Colonic mucosa (tissue), 4 donors: ENCODE measurements around the gene PYGM. TPM values are rescaled to one million over a fixed set of nuclear protein-coding genes. Genes with fewer than 3 reads are reported as not detected.

Source experiments
- DNase-seq: peaks from one replicate; pipeline ENCODE4 v3.0.0-alpha.2; 2020
- H3K27ac ChIP-seq: fragments of 200-600 bp; one replicate; pipeline ENCODE4 v1.8.0; 2021
- H3K27me3 ChIP-seq: fragments of 200-600 bp; one replicate; pipeline ENCODE4 v1.8.0; 2021
- H3K36me3 ChIP-seq: fragments of 200-600 bp; one replicate; pipeline ENCODE4 v1.8.0; 2021
- H3K4me1 ChIP-seq: fragments of 200-600 bp; one replicate; pipeline ENCODE4 v1.8.0; 2021; ENCODE audit warnings: mild to moderate bottlenecking
- H3K4me3 ChIP-seq: fragments of 200-600 bp; one replicate; pipeline ENCODE4 v1.8.0; 2021
- H3K9ac ChIP-seq, 2 donors: one replicate each; pipeline ENCODE4 v1.7.0; 2013; ENCODE audit warnings: control low read depth in 2 of 2, low read depth in 2 of 2, low read length in 2 of 2
- H3K9me3 ChIP-seq: fragments of 200-600 bp; one replicate; pipeline ENCODE4 v1.8.0; 2021
- CTCF ChIP-seq: fragments of 200-600 bp; IDR thresholded peaks from one replicate; pipeline ENCODE4 v1.8.0; 2022; ENCODE audit warnings: antibody characterized with exemption, mild to moderate bottlenecking
- intact Hi-C: fragments of 100-400 bp; cut with DNase I; formaldehyde crosslinking; loops from one replicate; pipeline ENCODE4 v1.14.1; 2022
- total RNA-seq, 2 donors: library from RNA; stranded (reverse); fragmentation: NEBNext Ultra II Directional in 1 of 2; extraction: Animal tissue kit (Norgen Biotek cat#: 25700) in 1 of 2; gene quantifications; one replicate each; pipeline ENCODE4 v1.2.1, GENCODE V29; 2021
- donor health status: healthy.
- donor health status: DM: no; HTN: no; CAD: no.
- donor health status: DM: no; HTN: no; CAD: no.

The PYGM gene
- total RNA-seq, 2 donors from 2014 or later: 1.6 to 2.7 TPM

GRCh38 chr11:64752175-64752970 lies 7.4 kb downstream of the PYGM start:
- no peak overlapping the region for H3K4me3 ChIP-seq
- H3K9ac ChIP-seq: no peak overlapping the region
- H3K27me3 ChIP-seq: no peaks in the 10 kb centered on the region
- intact Hi-C loops: no loop called here
- no peaks in the 10 kb centered on the region for H3K4me1 ChIP-seq
- H3K9me3 ChIP-seq: no peaks in the 10 kb centered on the region
- no peaks in the 10 kb centered on the region for H3K36me3 ChIP-seq
- no peak for TF ChIP-seq CTCF
- no peak for DNase-seq
- no peak overlapping the region for H3K27ac ChIP-seq

GRCh38 chr11:64751580-64751979 lies 8.2 kb downstream of the PYGM start:
- no peak overlapping the region for H3K9ac ChIP-seq
- DNase-seq: no peak
- no peak overlapping the region for H3K27ac ChIP-seq
- no peaks in the 10 kb centered on the region for H3K27me3 ChIP-seq
- no peak for TF ChIP-seq CTCF
- no peaks in the 10 kb centered on the region for H3K9me3 ChIP-seq
- intact Hi-C loops: no loop called here
- H3K4me1 ChIP-seq: no peaks in the 10 kb centered on the region
- H3K4me3 ChIP-seq: no peak overlapping the region
- no peaks in the 10 kb centered on the region for H3K36me3 ChIP-seq

GRCh38 chr11:64751136-64751535 lies 8.6 kb downstream of the PYGM start:
- Histone ChIP-seq H3K4me3 (no peak overlapping the region), H3K27ac (no peak overlapping the region)
- intact Hi-C loops: no loop called here

GRCh38 chr11:64750361-64751054 lies 9.3 kb downstream of the PYGM start:
- no peak for TF ChIP-seq CTCF
- H3K27me3 ChIP-seq: peaks cover 2% of the 10 kb centered on the region
- H3K27ac ChIP-seq: no peak overlapping the region
- H3K9ac ChIP-seq: no peak overlapping the region
- no peak overlapping the region for H3K4me3 ChIP-seq
- DNase-seq: no peak
- H3K9me3 ChIP-seq: no peaks in the 10 kb centered on the region
- no peaks in the 10 kb centered on the region for H3K4me1 ChIP-seq
- intact Hi-C loops: no loop called here
- H3K36me3 ChIP-seq: no peaks in the 10 kb centered on the region

More at GRCh38 chr11:64751136-64751535, 8.6 kb downstream of the PYGM start:
- no peak for TF ChIP-seq CTCF
- Histone ChIP-seq H3K4me1 (no peaks in the 10 kb centered on the region), H3K27me3 (no peaks in the 10 kb centered on the region), H3K36me3 (no peaks in the 10 kb centered on the region), H3K9me3 (no peaks in the 10 kb centered on the region), H3K9ac (no peak overlapping the region)
- no peak for DNase-seq

GRCh38 chr11:64747961-64748665 lies 11.7 kb downstream of the PYGM start:
- no peak for TF ChIP-seq CTCF
- H3K36me3 ChIP-seq: no peaks in the 10 kb centered on the region
- no peak for DNase-seq

More at GRCh38 chr11:64747961-64748665, 11.7 kb downstream of the PYGM start:
- Histone ChIP-seq H3K9ac (no peak overlapping the region), H3K4me3 (no peak overlapping the region), H3K27me3 (peaks cover 23% of the 10 kb centered on the region), H3K27ac (no peak overlapping the region), H3K4me1 (peaks cover 8% of the 10 kb centered on the region), H3K9me3 (no peaks in the 10 kb centered on the region)
- intact Hi-C loops: no loop called here
